ENCODE measurements around the gene MED8. TPM values are rescaled to one million over a fixed set of nuclear protein-coding genes. Genes with fewer than 3 reads are reported as not detected.

The MED8 gene, protein sequence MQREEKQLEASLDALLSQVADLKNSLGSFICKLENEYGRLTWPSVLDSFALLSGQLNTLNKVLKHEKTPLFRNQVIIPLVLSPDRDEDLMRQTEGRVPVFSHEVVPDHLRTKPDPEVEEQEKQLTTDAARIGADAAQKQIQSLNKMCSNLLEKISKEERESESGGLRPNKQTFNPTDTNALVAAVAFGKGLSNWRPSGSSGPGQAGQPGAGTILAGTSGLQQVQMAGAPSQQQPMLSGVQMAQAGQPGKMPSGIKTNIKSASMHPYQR
- 10 to 100 TPM; 40.0 to 41.5 (median 40.0) TPM for polyA plus RNA-seq (ENCODE audit: insufficient read length in 3 of 3)

DNA sequence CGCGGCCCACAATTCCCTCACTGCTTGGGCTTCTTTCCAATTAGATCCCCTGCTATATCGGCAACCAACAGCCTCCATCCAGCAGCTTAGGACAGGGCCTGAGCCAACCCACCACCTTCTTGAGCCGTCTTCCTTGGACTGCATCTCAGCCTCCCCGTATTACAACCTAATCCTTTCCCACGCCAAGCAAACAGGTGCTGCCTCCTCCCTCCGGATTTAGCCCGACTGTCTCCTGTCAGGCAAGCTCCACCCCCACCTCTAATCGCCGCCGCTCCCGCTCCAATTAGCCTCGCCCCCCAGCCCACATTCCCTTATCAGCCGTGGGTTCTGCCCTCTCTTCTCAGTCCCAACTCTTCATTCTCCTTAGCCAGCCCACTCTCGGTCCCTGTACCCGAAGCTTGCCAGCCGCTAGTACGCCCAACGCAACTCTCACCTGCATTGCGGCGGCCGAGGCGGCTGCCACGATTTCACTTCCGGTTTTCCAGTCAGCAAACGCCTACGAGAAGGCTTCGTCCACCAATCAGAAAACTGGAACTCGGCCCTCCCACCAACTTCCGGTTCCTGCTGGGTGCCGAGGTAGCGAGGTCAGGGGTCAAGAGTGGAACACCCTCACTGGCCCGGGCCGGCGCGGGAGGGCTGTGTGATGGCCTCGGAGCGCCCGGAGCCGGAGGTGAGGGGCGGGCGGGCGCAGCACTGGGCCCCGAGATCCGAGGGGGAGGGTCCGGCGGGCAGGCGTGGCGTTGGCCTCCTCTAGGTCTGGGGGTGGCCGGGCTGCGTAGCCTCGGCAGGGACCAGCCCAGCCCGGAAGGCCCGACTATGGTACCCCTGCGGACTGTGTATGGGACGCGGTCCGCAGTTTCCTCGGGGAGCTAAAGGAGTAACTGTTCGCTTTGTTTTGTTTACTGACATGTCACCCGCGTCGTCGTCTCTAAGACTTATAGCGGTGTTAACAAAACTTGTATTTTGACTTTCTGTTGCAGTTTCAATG is at the start of gene MED8, which contains the start of gene SZT2:
MED8 (minus strand) TSS at position 475 of the 988 bp plus-strand sequence; CDS start at position 439, 36 bp downstream.
SZT2 (plus strand) TSS at position 574 of the 988 bp plus-strand sequence; CDS start at position 644, 70 bp downstream.
- peak; percentile 92 to 93 (median 92) for DNase-seq (ENCODE audit: low read depth in 3 of 3, low spot score in 2 of 3)

DNA sequence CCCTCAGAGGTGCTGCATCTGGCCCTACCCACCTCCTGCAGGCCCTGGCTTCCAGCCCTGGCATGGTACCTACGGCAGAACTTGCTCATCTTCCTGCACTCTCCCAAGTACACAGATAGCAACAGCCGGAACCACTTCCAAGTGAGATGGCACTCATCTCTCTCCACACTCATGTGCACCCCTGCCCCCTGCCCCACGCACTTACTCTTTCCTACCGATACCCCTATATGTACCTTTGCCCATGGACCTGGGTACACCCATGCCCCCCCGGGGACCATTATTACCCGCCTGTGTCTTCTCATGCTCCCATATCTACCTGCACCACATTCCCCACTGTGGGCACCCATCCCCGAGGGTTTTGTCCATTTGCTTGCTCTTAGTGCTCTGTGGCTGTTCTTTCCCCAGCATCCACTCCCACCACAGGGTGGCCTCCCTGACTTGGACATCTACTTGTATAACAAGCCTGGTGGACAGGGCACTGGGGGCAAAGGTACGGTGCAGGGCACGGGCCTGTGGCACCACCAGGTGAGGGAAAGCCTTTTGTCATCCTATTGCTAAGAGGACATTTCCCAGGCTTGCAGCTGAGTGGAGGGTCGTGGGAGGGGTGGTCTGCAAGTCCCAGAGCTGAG is 49.5 kb upstream of the MED8 start:
- no peak for DNase-seq (ENCODE audit: low read depth in 3 of 3, low spot score in 2 of 3)

DNA sequence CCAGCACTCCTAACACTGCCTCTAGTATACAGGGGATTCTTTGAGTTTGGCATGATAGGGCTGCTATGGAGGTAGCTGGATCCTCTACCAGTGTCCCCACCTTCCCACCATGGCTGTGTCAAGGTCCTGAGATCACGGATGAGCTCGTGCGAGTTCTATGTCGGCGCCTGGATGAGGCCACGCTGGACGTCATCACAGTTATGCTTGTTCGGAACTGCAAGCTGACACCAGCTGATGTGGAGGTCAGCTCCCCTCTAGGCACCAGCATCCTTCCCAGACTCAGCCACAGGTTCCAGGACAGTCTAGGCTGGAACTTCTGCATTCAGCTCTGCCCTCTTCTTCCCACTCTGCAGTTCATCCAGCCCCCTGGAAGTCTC is 49.0 kb upstream of the MED8 start:
- no peak for DNase-seq (ENCODE audit: low read depth in 3 of 3, low spot score in 2 of 3)

DNA sequence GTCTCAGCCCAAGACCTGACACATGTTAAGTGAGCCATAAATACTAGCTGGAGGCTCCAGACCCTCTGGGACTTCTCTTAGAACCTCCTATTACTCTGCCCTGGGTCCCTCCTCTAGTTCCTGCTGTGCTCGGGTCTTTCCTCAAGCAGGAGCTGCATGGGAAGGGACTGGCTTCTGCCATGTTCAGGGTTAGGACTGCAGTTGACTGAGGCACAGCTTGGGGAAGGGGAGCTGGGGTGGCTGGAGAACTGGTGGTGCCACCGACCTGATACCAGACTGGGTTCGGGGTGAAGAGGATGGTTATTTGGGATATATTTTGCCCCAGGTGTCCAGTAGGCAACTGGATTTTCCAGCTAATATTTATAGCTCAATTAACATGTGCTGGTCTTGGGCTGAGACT is 48.4 kb upstream of the MED8 start:
- no peak for DNase-seq (ENCODE audit: low read depth in 3 of 3, low spot score in 2 of 3)

DNA sequence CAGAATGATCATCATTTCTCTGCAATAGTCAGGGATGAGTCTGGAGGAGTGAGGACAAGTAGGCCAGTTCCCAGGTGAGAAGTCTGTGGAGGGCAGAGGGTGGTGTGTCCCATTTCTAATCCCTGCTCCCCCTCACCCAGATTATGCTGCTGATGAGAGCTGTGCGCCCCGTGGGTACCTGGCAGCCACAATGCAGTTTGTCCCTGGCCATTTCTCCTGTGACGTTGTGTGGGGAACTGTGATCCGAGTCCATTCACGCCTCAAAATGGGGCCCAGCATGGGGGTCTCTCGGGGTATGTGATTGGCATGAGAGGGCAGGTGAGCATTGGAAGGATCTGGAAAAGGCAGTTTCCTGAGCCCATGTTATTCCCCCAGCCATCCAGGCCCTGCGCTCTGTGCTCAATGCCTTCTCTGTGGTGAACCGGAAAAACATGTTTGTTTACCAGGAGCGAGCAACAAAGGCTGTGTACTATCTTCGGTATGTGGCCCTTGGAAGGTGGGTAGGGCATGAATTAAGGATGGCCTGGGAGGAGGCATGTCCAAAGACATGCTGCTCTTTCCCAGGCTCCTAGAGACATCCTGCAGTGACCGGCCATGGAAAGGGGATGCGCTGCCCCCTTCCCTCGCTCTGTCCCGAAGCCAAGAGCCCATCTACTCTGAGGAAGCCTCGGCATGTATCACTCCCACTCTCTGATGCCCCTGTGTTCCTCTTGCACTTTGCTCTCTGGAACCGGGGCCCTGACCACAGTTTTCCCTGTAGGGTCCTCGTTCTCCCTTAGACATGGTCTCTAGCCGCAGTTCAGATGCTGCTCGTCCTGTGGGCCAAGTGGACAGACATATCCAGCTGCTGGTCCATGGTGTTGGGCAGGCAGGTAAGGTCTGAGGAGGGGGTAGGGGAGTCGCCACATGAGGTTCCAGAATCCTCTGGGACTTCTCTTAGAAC is 47.7 kb upstream of the MED8 start:
- no peak for DNase-seq (ENCODE audit: low read depth in 3 of 3, low spot score in 2 of 3)

DNA sequence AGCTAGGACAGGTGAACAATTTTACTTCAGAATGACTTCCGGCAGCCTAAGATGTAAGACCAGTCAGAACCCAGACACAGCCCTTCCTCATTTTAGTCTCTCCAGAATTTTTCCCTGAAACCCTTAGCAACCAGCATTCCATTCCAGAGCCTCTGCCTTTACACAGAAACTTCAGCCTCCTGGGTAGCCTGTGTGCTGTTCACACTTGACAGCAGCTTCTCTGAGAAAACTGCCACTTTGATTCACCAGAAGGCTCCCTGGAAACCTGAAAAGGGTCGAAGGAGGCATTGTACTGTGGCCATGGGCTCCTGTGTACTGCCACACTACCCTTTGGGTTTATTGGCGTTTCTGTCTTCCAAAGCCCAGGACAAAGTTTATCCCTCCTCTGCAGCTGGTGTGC is 46.8 kb upstream of the MED8 start:
- no peak for DNase-seq (ENCODE audit: low read depth in 3 of 3, low spot score in 2 of 3)

DNA sequence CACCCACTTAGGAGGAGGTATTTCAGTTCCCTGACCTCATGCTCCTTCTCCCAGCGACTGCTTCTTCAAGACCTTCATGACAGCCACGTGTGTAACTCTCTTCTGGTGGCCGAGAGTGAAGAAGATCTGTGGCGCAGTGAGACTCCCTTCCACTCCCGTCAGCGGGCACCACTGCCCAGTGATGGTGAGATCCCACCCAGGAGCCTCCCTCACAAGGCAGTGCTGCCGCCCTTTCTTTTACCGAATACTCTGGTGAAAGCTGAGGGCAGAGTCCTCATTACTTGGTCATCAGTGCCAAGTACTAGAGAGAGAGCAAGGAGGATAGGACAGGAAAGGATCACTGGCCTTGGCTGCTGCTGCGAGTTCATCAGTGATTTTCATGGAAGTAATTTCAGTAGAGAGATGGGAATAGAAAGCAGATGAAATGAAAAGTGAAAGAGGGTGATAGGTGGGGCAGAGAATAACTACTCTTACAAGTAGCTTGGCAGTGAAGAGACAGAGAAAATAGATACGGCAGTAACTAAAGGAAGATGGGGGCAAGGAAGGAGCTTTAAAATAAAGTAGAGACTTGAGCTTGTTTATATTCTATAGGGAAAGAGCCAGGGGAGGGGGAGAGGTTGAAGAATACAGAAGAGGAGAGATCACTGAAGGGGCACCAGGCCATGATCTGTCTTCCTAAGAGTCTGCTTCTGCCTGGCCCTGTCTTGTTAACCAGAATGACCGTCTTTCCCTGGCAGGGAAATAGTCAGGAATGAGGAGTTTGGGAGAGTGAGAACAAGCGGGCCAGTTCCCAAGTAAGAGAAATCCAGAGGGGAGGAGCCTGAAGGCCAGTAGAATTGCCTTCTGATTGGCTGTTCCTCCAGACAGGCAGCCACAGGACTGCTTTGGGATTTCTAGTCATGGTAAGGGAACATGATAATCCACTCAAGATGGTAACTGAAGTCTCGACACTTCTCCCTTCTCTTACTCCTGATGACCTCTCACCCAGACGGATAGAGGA is 45.8 kb upstream of the MED8 start:
- no peak for DNase-seq (ENCODE audit: low read depth in 3 of 3, low spot score in 2 of 3)

DNA sequence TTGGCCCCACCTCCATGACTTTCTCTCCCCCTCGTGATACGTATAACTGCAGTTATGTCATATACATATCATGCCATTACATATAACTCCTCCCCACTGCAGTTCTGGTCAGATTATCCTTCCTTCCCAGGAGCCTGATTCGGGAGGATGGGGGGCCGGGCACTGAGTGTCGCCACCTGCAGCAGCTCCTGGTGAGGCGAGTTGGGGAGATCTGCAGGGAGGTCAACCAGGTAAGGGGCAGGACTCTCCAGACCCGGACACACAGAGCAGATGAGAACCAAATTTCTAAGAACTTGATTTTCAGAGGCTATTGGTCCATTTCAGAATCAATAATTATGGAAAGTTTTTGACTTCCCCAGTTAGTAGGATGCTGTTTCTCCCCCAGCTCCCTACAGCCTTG is 44.7 kb upstream of the MED8 start:
- no peak for DNase-seq (ENCODE audit: low read depth in 3 of 3, low spot score in 2 of 3)

DNA sequence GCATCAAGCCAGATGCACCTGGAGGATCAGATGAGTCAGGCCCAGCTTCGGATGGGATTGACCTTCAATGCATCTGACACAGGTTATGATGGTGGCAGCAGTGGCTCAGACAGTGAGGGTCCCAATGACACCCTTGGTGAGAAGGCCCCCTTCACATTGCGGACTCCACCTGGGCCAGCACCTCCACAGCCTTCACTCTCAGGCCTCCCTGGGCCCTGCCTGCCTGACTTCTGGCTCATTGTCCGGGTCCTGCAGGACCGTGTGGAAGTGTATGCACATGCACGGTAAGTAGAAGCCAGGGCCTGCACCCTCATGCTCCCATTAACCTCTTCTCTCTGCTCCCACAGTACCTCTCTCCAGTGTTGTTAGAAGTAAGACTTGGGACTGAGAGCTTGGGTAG is 43.3 kb upstream of the MED8 start:
- DNase-seq (ENCODE audit: low read depth in 3 of 3, low spot score in 2 of 3) = no peak

DNA sequence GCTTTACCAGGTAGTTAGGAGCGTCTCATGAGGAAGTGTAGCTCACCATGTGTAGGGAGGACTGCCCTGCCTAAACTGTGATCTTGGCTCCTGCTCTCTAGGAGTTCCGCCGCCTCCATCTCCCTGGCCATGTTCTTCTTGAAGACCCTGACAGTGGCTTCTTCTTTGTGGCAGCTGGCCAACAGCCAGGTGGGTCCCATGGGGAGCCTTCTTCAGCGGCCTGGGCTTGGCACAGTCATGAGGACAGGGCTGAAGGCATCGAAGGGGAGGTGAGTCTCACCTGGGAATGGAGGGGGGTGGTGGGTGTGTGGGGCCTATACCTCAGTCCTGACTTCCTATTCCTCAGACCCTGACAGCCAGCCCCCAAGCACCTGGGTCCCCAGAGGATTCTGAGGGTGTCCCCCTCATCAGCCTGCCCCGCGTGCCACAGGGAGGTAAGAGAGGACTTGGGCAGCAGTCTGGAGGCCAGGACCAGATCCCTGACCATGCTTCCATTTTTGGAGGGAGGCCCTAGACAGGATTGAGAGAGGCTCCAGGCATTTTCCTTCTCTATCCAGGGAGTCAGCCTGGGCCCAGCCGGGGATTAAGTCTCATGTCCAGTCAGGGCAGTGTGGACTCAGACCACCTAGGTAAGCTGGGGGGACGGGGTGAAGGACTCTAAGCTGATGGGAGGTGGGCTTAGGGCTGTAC is 42.7 kb upstream of the MED8 start:
- no peak for DNase-seq (ENCODE audit: low read depth in 3 of 3, low spot score in 2 of 3)

DNA sequence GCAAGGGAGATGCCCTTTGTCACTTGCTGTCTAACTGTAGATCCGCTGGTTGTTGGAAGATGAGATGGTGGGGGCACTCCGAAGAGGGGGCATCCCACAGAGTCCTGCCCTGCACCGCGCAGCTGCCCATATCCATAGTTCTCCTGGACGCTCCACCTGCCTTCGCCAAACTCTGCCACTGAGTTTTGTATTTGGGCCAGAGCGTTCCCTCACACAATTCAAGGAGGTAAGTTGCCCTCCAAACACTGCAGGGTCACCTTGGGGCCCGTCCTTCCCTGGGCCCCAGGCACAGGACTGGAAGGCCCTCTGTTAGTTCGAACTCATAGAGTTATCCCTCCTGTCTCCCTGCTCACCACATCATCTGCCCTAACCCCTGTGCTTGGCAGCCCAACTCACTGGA is 42.1 kb upstream of the MED8 start:
- no peak for DNase-seq (ENCODE audit: low read depth in 3 of 3, low spot score in 2 of 3)

DNA sequence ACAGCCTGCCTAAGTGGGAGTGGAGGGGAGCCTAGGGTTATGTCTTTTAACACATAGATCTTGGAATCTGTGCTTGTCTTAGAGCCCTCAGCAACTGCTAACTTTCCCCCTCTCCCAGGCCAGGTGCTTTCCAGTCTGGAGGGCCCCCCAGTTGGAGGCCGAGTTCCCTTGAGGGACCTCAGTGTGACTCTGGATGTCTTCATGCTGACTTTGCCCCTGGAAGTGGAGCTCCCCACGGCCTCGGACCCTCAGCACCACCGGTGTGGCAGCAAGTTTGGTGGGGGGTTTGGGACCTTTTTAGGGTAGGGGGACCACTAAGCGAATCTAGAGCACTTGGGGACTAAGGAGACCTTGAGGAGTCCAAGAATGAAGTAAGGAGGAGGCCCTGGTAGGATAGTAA is 41.2 kb upstream of the MED8 start:
- no peak for DNase-seq (ENCODE audit: low read depth in 3 of 3, low spot score in 2 of 3)

DNA sequence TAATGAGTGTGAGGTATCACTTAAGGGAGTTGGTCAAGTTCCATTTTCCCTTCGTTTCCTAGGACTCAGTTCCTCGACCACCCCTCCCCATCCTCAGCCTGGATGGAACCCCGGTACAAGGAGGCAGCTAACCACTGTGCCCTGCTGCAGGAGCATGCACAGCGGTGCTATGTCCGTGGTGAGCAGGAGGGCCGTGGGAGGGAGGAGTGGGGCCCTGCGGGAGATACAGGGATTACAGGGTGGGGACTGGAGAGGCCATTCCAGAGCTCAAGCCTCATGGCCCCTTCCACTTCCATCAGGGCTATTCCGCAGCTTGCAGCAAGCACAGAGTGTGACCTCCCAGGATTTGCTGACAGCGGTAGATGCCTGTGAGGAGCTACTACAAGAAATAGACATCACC is 38.3 kb upstream of the MED8 start:
- no peak for DNase-seq (ENCODE audit: low read depth in 3 of 3, low spot score in 2 of 3)

DNA sequence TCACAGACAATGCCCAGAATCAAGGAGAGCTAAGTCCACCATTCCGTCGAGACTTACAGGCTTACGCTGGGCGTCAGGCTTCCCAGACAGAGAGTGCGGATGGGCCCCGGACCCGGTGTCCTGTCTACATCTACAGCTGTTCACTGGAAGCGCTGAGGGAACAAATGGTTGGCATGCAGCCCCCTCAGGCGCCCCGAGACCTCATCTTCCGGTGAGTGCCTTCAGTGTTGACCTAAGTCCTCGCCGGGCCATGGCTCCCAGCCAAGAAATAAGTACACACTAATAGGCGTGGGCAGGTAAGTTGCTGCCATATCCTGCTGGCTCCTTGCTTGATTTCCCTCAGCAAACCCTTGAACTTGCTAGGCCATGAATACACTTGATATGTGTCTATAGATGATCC is 37.9 kb upstream of the MED8 start:
- no peak for DNase-seq (ENCODE audit: low read depth in 3 of 3, low spot score in 2 of 3)

DNA sequence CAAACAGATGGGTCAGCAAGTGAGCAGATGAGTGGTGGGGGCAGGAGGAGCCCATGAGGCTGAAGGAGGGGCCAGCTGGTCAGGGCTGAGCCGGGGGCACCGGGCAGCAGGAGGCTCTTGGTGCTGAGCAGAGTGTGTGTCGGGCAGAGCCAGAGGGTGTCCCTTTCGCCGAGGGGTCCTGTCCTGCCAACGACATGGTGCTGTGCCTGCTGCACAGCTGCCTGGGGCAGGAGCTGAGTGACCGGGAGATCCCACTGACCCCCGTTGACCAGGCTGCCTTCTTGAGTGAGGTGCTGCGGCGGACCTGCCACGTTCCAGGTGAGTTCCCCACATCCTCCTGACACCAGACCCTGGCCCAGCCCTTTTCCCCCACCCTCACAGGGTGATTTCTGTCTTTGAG is 36.6 kb upstream of the MED8 start:
- DNase-seq (ENCODE audit: low read depth in 3 of 3, low spot score in 2 of 3) = no peak

DNA sequence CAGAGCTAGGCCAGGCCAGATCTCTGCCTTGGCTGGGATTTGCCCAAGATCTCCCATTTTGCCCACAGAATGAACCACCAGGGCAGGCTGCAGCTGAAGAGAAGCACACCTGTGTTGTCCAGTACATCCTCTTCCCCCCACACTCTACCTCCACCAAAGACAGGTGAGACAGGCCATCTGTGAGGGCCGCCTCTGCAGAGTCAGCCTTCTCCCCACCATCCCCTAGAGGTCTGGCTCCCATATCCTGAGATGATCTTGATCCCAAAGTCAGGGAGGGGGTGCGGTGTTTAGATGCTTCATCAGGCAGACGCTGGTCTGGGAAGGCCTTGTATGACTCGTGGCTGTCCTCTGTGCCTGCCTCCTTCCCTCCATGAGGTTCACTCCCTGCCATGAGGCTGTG is 35.4 kb upstream of the MED8 start:
- no peak for DNase-seq (ENCODE audit: low read depth in 3 of 3, low spot score in 2 of 3)

DNA sequence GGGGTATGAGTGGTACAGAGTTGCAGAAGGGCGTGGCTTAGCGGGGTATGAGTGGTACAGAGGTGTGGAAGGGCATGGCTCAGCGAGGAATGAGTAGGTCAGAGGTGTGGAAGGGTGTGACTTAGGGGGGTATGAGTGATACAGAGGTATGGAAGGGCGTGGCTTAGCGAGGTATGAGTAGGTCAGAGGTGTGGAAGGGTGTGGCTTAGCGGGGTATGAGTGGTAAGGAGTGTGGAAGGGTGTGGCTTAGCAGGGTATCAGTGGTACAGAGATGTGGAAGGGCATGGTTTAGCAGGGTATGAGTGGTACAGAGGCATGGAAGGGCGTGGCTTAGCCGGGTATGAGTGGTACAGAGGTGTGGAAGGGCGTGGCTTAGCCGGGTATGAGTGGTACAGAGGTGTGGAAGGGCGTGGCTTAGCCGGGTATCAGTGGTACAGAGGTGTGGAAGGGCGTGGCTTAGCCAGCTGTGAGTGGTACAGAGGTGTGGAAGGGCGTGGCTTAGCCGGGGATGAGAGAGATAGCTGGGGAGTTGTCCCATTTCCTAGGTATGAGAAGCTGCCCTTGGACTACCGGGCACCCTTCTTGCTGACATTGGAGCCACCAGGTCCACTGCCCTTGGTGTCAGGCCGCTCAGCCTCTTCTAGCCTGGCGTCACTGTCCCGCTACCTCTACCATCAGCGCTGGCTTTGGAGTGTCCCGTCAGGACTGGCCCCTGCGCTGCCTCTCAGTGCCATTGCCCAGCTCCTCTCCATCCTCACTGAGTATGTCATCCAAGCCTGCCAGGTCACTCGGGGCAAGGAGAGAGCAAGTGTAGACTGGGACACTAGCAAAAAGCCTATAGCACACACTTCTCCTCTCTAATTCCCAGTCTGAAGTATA is 34.3 kb upstream of the MED8 start:
- no peak for DNase-seq (ENCODE audit: low read depth in 3 of 3, low spot score in 2 of 3)

All from right renal cortex interstitium (tissue), 3 donors.